ENCODE measurements around the gene FAM131C.

GRCh38 chr1:16046842-16047241, 26.6 kb downstream of the FAM131C start:
- TF ChIP-seq, protein P1, sequence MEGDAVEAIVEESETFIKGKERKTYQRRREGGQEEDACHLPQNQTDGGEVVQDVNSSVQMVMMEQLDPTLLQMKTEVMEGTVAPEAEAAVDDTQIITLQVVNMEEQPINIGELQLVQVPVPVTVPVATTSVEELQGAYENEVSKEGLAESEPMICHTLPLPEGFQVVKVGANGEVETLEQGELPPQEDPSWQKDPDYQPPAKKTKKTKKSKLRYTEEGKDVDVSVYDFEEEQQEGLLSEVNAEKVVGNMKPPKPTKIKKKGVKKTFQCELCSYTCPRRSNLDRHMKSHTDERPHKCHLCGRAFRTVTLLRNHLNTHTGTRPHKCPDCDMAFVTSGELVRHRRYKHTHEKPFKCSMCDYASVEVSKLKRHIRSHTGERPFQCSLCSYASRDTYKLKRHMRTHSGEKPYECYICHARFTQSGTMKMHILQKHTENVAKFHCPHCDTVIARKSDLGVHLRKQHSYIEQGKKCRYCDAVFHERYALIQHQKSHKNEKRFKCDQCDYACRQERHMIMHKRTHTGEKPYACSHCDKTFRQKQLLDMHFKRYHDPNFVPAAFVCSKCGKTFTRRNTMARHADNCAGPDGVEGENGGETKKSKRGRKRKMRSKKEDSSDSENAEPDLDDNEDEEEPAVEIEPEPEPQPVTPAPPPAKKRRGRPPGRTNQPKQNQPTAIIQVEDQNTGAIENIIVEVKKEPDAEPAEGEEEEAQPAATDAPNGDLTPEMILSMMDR (conservative IDR thresholded peaks at IDR 0.05) = no peak
- TF ChIP-seq EZH2 (IDR thresholded peaks at IDR 0.05; ENCODE audit: low read depth) = no peak
